WI38 (cell line): ENCODE data around the gene GHRHR.

Source experiments
- H3K4me3 ChIP-seq: 2 replicates; pipeline ENCODE4 v1.5.1; 2011; ENCODE audit warnings: low read depth, mild to moderate bottlenecking, control low read depth, low read length
- TF ChIP-seq, protein P1 (sequence below): IDR thresholded peaks from 2 replicates; pipeline ENCODE4 v1.5.1; 2012; ENCODE audit warnings: low read depth, mild to moderate bottlenecking, control low read depth, low read length

GHRHR gene

GRCh38 chr7:30977896-30978564 lies 14.3 kb downstream of the GHRHR start:
- TF ChIP-seq, protein P1, sequence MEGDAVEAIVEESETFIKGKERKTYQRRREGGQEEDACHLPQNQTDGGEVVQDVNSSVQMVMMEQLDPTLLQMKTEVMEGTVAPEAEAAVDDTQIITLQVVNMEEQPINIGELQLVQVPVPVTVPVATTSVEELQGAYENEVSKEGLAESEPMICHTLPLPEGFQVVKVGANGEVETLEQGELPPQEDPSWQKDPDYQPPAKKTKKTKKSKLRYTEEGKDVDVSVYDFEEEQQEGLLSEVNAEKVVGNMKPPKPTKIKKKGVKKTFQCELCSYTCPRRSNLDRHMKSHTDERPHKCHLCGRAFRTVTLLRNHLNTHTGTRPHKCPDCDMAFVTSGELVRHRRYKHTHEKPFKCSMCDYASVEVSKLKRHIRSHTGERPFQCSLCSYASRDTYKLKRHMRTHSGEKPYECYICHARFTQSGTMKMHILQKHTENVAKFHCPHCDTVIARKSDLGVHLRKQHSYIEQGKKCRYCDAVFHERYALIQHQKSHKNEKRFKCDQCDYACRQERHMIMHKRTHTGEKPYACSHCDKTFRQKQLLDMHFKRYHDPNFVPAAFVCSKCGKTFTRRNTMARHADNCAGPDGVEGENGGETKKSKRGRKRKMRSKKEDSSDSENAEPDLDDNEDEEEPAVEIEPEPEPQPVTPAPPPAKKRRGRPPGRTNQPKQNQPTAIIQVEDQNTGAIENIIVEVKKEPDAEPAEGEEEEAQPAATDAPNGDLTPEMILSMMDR = peak; percentile 31; the same call in 1 of the 2 replicates
- no peak overlapping the region for H3K4me3 ChIP-seq

DNA sequence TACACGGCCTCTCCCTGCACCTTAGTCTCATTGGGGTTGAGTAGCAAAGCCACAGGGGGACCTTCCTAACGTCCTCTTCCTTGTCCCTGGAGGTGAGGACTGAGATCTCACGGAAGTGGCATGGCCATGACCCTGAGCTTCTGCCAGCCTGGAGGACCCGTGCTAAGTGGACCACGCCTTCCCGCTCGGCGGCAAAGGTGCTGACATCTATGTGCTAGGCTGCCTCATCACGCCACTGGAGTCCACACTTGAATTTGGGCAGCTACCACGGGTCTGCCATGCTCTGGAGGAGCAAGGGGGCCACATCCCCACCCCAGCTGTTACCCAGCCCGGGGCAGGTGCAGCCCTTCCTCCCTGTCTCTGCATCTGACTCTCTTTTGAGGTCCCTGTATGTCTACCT lies 15.3 kb downstream of the GHRHR start:
- no peak overlapping the region for H3K4me3 ChIP-seq
- TF ChIP-seq, protein P1 = no peak

- H3K4me3 ChIP-seq = no peak overlapping the region
- TF ChIP-seq, protein P1 = no peak
Measured at GRCh38 chr7:30980194-30980593, 16.4 kb downstream of the GHRHR start.

- no peak overlapping the region for H3K4me3 ChIP-seq
- TF ChIP-seq, protein P1 = no peak
Measured at GRCh38 chr7:30980751-30981150, 17.0 kb downstream of the GHRHR start.

- TF ChIP-seq, protein P1 = peak; percentile 86
- no peak overlapping the region for H3K4me3 ChIP-seq
Measured at GRCh38 chr7:30983042-30983913, 19.5 kb downstream of the GHRHR start.

GRCh38 chr7:30983914-30984247 lies 20.1 kb downstream of the GHRHR start:
- TF ChIP-seq, protein P1 = no peak
- H3K4me3 ChIP-seq = no peak overlapping the region

DNA sequence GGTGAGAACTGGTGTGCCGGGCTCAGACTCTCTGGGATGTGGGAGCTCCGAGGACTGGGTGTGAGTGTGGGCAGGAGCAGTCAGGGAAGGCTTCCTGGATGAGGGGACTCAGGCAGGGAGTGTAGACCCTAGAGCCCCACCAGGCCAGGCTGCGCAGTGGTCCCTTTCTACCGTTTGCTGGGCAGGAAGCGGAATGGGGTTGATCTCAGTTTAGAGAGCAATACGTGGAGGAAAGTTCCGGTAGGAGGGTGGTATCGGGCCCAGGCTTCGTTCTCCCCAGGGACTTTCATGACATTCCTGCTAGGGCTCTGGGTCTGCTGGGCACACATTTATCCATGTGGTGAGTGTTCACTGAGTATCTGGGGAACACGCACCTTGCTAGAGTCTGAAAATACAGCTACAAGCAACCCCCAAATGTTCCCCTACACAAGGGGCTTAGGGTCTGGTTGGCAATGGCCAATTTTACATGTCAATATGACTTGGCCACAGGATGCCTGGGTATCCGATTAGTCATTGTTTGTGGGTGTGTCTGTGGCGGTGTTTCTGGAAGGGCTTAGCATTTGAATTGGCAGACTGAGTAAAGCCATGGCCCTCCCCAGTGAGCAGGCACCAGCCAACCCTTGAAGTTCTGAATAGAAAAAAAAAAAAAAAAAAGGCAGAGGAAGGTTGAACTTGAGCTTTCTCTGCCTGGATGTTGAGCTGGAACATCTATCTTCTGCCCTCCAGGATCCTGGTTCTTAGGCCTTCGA lies 20.8 kb downstream of the GHRHR start:
- TF ChIP-seq, protein P1 = no peak
- H3K4me3 ChIP-seq = no peak overlapping the region
